ENCODE data around the gene ERRFI1.

DNA sequence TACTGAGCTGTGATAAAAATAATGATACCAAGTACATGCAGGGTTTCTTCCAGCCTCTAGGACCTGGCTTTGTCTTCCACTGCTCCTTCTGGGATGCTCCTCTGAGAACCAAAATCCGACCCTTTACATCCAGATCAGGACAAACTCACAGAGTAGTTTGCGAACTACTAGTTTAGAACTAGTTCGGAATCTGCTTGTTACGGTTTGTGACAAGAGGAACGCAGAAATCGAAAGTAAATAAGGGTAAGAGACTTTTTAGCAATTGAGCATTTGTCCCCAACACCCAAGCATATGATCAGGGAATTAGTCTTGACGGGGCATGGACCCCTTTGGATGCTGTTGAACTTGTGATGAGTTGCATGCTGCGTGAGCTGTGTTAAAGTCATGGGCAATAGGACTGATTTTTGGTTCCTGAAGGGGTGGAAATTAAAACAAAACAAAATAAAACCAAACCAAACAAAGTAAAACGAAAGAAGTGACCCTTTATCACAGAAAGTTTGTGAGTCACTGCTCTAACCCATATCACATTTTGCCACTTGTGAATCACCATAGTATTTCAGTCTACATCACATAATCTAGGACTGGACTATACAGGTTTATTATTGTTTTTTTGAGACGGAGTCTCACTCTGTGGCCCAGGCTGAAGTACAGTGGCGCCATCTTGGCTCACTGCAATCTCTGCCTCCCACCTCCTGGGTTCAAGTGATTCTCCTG lies 35.7 kb upstream of the ERRFI1 start:
- TF ChIP-seq POLR2A (IDR thresholded peaks at IDR 0.05; ENCODE audit: low read length) (no peak), GATA1 (IDR thresholded peaks at IDR 0.05; ENCODE audit: low read depth, low read length) (no peak)

Measured in erythroblast (primary cell).